Measurements from ENCODE around the gene ZFR.
A peak's percentile ranks its signal among the peaks of the same experiment; 100 is the strongest.

ZFR gene

DNA sequence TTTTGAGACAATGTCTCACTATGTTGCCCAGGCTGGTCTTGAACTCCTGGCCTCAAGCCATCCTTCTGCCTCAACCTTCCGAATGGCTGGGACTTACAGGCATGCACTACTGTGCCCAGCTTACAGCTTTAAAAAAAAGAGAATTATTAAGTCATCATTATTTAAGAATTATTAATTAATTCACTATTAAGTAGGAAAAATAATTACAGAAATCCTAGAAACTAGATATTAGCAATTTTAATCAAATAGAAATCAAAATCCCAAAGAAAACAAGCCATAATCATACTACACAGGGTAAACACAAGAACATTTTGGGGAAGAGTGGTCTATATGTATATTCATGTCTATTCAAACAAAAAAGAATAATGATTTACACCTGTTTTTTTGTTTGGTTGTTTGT is 112.2 kb downstream of the ZFR start:
- Mint-ChIP-seq H3K27ac (no peak overlapping the region), H3K4me1 (peaks cover 11% of the 10 kb centered on the region), H3K9me3 (peaks cover 28% of the 10 kb centered on the region), H3K27me3 (ENCODE audit: low read depth) (peaks cover 6% of the 10 kb centered on the region), H3K4me3 (no peak overlapping the region), H3K36me3 (ENCODE audit: low read depth) (no peaks in the 10 kb centered on the region)
- TF ChIP-seq CTCF (IDR thresholded peaks at IDR 0.05; ENCODE audit: unreplicated experiment in 3 of 3): no peak

- no peaks in the 10 kb centered on the region for H3K36me3 Mint-ChIP-seq (ENCODE audit: low read depth)
- peaks cover 28% of the 10 kb centered on the region for H3K9me3 Mint-ChIP-seq
- TF ChIP-seq CTCF (IDR thresholded peaks at IDR 0.05; ENCODE audit: unreplicated experiment in 3 of 3): no peak
- H3K27me3 Mint-ChIP-seq (ENCODE audit: low read depth): peaks cover 6% of the 10 kb centered on the region
- peak overlapping the region; percentile 68 to 86 (median 77) for H3K27ac Mint-ChIP-seq
- H3K4me1 Mint-ChIP-seq: peaks cover 11% of the 10 kb centered on the region
- no peak overlapping the region for H3K4me3 Mint-ChIP-seq
These were observed 112.6 kb downstream of the ZFR start for GRCh38 chr5:32331935-32332274.

DNA sequence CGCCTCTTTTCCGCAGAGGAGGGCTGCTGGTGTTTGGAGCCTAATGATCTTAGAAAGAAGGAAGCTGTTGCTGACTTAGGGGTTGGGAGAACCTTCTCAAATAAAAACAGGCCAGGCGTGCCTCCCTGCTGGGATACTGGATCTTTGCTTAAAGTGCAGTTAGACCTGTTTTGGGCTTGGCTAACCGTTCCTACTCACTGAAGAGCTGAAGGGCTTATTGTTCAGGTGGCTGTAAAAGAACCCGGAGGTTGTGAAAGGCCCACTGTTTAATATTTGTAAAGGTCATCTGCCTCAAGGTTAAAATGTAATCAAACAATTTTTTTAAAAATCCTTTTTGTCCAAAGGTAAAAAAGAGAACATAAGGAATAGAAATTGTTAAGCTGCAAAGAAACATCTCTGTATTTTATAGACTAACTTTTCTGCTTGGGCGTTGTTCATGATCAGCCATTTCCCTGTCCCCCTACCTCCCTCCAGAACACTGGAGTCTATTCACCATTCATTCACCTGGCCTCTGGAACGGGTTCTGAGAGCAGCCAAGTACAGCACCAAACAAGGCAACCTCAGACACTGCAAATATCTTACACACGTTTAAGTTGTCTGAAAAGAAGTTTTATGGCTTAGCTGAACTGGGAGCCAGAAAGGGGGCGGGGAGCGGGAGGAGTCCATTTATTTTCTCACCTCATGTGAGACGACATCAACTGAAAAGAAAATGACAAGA is 113.2 kb downstream of the ZFR start:
- Mint-ChIP-seq H3K27ac (peak overlapping the region; percentile 68 to 86 (median 77)), H3K36me3 (ENCODE audit: low read depth) (no peaks in the 10 kb centered on the region), H3K4me1 (peaks cover 11% of the 10 kb centered on the region), H3K9me3 (peaks cover 25% of the 10 kb centered on the region), H3K27me3 (ENCODE audit: low read depth) (peaks cover 6% of the 10 kb centered on the region), H3K4me3 (no peak overlapping the region)
- TF ChIP-seq CTCF (IDR thresholded peaks at IDR 0.05; ENCODE audit: unreplicated experiment in 3 of 3): no peak

DNA sequence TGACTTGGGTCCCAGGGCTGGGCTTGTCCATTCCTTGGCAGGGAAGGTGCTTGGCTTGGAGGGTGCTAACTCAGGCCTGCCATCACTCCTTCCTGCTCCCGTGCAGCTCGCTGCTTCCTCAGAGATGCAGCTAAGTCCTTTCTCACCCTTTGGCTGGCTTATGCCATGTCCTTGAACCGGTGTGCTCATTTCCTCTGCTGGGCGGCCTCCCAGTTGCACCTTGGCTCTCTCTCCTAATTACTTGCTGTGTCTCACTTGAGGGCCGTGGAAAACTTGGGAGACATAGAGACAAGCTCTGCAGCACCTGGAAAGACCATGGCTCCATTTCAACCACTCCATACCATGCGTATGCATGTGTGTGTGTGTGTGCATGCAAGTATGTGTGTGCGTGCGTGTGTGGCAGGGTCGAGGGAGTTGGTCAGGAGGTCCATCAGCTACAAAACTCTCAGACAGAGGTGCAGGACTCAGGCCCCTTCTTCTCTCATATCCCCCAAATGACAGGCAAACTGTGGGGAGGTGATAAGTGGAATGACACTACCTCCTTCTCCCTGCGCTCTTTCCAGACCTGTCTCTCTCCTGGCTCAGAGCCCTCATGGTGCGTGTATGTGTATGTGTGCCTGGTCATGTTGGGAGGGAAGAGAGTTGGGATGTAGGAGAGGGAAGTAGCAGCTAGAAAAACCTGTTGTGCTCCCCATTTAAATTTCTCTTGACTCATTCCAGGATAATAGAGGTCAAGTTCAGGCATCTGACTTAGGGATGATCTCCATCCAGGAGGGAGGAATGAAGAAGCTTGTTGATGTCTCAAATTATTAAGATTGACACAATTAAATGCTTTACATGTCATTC is 114.2 kb downstream of the ZFR start:
- peak overlapping the region in 2 of 3 experiments; percentile 77 to 86 for H3K27ac Mint-ChIP-seq
- no peaks in the 10 kb centered on the region for H3K36me3 Mint-ChIP-seq (ENCODE audit: low read depth)

GRCh38 chr5:32329395-32329834 is 115.1 kb downstream of the ZFR start:
- peak; percentile 36 to 52 (median 37) for TF ChIP-seq CTCF (IDR thresholded peaks at IDR 0.05; ENCODE audit: unreplicated experiment in 3 of 3)
- H3K4me3 Mint-ChIP-seq: no peak overlapping the region
- H3K4me1 Mint-ChIP-seq: peaks cover 18% of the 10 kb centered on the region
- H3K9me3 Mint-ChIP-seq: peaks cover 11% of the 10 kb centered on the region
- H3K36me3 Mint-ChIP-seq (ENCODE audit: low read depth): no peaks in the 10 kb centered on the region
- peaks cover 9% of the 10 kb centered on the region for H3K27me3 Mint-ChIP-seq (ENCODE audit: low read depth)
- H3K27ac Mint-ChIP-seq: peak overlapping the region in 1 of 3 experiments; percentile 54

More for the DNA sequence above, 114.2 kb downstream of the ZFR start:
- H3K4me1 Mint-ChIP-seq: peaks cover 11% of the 10 kb centered on the region
- peaks cover 6% of the 10 kb centered on the region for H3K27me3 Mint-ChIP-seq (ENCODE audit: low read depth)
- TF ChIP-seq CTCF (IDR thresholded peaks at IDR 0.05; ENCODE audit: unreplicated experiment in 3 of 3): no peak
- H3K9me3 Mint-ChIP-seq: peaks cover 15% of the 10 kb centered on the region
- H3K4me3 Mint-ChIP-seq: no peak overlapping the region
